ENCODE measurements around the gene SGF29. TPM values are rescaled to one million over a fixed set of nuclear protein-coding genes. Genes with fewer than 3 reads are reported as not detected.
"Not testable (repeated sequence)": the region's sequence is repeated elsewhere in the genome, so short reads cannot be mapped to it uniquely, and the experiment has no call there.

SGF29 gene
- polyA plus RNA-seq, 4 donors = 21.5 to 24.0 (median 22.5) TPM

DNA sequence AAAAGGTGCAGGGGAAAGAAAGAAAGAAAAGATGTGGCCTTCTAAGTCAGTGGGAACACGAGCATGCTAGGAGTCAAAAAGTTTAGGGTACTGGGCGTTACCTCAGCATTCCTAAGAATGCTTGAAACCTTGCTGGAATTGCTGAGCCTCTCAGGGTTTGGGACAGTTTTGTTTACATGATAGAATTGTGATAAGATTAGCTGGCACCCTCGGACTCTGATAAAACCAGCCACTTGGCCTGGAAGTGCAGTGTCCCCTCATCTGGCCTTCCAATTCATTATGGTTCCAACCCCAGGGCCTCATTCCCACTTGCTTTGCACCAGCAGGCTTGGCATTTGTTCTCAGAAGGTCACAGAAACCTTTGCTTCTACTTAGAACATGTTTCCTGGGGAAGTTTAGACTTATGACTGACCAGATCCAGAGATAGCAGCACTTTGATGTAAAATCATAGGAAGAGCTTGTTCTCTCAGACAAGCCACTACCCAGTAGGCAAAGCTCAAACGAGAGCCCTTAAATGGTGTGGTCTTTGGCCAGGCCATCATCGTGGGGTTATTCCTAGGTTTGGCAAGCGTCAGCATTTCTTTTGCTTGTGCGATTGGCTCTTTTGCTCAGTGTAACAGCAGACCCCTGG is 8.0 kb downstream of the SGF29 start:
- DNase-seq (ENCODE audit: low read depth in 4 of 4, low spot score in 3 of 4) = no peak

DNA sequence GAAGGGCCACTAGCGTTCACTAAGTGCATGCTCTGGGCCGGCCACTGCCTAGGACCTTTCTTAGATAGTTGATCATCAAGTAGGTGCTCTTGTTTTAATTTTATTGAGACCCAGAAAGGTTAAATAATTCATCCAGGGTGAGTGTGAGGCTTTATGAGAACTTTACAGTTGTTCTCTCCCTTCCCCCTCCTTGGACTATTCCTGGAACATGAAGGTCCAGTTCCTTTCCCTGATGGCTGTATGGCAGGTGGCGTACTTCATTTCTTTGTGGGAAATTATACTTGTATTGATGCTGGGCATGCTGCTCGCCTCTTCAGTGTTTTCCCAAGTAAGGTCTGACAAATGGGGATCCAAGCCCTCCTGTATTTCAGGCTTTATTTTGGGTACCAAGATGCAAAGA is 8.5 kb downstream of the SGF29 start:
- DNase-seq (ENCODE audit: low read depth in 4 of 4, low spot score in 3 of 4) = no peak

DNA sequence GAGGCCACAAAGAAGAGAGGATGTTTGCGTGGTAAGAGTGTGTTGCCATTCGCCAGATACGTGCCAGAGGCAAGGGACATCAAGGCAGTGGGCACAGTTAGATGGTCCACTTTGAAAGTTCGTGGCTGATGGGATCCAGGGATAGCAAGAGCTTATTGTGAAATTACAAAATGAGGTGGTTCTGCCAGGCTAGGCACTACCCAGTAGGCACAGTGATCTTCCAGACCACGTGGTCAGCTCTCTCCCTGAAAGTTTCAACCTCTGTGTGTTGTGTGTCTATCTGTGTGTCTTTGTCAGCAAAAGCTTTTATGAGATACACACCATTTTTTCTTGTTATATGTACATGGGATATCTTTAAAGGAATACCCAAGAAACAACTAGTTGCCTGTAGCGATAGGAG is 9.5 kb downstream of the SGF29 start:
- no peak for DNase-seq (ENCODE audit: low read depth in 4 of 4, low spot score in 3 of 4)

GRCh38 chr16:28566233-28566925 is 12.7 kb downstream of the SGF29 start:
- not testable (repeated sequence) for DNase-seq (ENCODE audit: low read depth in 4 of 4, low spot score in 3 of 4)

- DNase-seq (ENCODE audit: low read depth in 4 of 4, low spot score in 3 of 4) = no peak
Measured at GRCh38 chr16:28567292-28567691, 13.6 kb downstream of the SGF29 start.

DNA sequence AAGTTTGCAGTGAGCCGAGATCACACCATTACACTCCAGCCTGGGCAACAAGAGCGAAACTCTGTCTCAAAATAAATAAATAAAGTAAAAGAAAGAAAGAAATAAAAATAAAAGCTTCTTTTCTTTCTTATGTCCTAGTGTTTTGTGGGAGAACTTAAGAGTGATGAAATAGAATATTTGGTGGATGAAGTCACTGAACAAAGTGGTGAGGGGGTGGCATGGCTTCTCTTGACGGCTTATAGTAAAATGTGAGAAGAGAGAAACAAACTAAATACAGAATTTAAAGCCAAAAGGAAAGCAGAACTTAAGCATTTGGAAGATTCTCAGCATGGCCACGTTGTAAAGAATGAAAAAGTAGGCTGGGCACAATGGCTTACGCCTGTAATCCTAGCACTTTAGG is 15.3 kb downstream of the SGF29 start:
- DNase-seq (ENCODE audit: low read depth in 4 of 4, low spot score in 3 of 4) = no peak

GRCh38 chr16:28569968-28570752 is 16.4 kb downstream of the SGF29 start:
- DNase-seq (ENCODE audit: low read depth in 4 of 4, low spot score in 3 of 4) = no peak

DNA sequence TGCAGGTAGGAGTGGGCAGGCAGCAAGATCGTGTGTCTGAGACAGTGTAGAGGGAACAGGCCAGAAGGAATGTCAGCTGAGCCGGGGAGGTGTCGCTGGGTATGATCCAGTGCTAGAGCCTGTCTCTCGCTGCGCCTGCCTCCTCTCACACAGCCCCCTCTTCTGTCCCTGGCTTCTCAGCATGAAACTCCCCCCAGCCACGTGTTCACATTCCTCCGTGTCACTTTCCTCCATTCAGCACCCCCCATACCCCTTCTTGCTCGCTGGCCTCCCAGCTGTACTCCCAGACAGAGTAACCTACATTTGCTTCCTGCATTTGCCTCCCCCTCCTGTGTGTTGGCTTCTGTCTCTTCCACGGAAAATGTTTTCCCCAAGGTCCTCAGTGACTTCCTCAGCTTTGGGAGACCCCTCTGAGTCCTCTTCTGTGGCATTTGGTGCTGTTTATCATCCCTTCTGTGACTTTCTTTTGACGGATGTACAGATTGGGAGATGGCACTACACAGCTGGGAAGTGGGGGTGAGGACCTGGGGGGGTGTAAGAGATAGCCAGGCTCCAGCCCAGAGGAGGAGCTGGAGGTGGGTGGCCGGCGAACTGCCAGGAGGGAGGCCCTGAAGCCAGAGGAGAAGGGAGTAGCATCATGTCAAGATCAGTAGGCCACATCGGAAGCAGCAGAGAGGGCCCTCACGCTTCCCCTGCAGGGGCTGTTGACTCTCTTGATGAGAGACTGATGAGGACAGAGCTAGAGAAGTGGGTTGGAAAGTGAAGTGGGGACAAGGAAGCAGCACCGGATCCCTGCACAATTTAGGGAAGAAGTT is 19.2 kb downstream of the SGF29 start:
- DNase-seq (ENCODE audit: low read depth in 4 of 4, low spot score in 3 of 4) = peak in 3 of 4 donors; percentile 46 to 70 (median 67)

GRCh38 chr16:28573738-28574718 is 20.3 kb downstream of the SGF29 start:
- DNase-seq (ENCODE audit: low read depth in 4 of 4, low spot score in 3 of 4) = no peak

DNA sequence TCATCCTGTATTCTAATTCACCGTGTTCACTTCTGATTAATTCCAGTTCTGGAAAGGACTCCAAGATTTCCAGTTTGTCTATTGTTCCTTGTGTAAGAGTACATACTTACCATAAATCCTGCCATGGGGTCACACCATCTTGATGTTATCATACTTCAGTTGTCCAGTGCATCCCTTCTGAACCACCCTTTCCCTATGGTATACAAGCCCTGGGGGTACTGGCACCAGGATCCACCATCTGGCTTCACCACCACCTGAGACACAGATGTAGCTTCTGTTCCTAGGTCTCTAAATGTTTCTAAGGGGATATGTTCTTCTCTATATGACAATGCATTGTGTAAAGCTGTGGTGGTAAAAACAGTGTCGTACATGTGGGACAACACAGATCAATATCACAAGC is 21.2 kb downstream of the SGF29 start:
- DNase-seq (ENCODE audit: low read depth in 4 of 4, low spot score in 3 of 4) = no peak

- DNase-seq (ENCODE audit: low read depth in 4 of 4, low spot score in 3 of 4) = no peak
Measured at GRCh38 chr16:28575446-28576109, 21.9 kb downstream of the SGF29 start.

GRCh38 chr16:28580726-28581315 is 27.1 kb downstream of the SGF29 start:
- no peak for DNase-seq (ENCODE audit: low read depth in 4 of 4, low spot score in 3 of 4)

- no peak for DNase-seq (ENCODE audit: low read depth in 4 of 4, low spot score in 3 of 4)
Measured at GRCh38 chr16:28585674-28586073, 32.0 kb downstream of the SGF29 start.

DNA sequence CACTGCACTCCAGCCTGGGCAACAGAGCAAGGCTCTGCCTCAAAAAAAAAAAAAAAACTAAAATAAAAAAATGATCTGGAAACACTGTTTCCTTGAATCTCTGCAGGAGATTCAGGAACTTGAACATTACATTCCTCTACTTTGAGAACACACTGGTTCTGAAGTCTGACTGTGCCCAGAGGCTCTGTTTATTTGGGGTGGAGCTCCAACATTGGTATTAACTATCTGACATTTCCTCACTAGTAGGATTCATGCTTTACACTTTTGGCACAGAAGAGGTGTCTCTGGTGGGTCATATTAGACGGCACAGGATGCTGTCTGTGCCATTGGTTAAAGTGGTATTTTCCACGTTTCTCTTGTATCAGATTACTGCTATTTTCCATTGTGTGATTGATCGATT is 32.7 kb downstream of the SGF29 start:
- no peak for DNase-seq (ENCODE audit: low read depth in 4 of 4, low spot score in 3 of 4)

- no peak for DNase-seq (ENCODE audit: low read depth in 4 of 4, low spot score in 3 of 4)
Measured at GRCh38 chr16:28587386-28587785, 33.7 kb downstream of the SGF29 start.

DNA sequence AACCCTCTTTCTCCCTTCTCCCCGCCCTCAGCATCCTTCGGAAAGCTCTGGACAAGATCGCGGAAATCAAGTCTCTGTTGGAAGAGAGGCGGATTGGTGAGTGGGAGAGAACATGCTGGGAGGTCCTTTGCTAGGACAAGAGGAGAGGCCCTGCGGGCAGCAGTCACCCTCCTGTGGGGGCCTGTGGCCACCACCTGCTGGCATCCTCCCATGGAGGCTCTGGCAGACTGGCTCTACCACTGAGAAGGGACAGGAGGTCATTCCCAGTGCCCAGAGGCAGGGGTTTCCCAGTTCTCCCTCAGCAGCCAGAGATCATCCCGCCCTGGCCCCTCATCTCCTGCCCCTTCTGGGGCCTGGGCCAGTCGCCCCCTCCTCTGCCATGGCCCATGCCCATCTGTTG is 35.3 kb downstream of the SGF29 start:
- DNase-seq (ENCODE audit: low read depth in 4 of 4, low spot score in 3 of 4) = no peak

- DNase-seq (ENCODE audit: low read depth in 4 of 4, low spot score in 3 of 4) = no peak
Measured at GRCh38 chr16:28589930-28590329, 36.2 kb downstream of the SGF29 start.

DNA sequence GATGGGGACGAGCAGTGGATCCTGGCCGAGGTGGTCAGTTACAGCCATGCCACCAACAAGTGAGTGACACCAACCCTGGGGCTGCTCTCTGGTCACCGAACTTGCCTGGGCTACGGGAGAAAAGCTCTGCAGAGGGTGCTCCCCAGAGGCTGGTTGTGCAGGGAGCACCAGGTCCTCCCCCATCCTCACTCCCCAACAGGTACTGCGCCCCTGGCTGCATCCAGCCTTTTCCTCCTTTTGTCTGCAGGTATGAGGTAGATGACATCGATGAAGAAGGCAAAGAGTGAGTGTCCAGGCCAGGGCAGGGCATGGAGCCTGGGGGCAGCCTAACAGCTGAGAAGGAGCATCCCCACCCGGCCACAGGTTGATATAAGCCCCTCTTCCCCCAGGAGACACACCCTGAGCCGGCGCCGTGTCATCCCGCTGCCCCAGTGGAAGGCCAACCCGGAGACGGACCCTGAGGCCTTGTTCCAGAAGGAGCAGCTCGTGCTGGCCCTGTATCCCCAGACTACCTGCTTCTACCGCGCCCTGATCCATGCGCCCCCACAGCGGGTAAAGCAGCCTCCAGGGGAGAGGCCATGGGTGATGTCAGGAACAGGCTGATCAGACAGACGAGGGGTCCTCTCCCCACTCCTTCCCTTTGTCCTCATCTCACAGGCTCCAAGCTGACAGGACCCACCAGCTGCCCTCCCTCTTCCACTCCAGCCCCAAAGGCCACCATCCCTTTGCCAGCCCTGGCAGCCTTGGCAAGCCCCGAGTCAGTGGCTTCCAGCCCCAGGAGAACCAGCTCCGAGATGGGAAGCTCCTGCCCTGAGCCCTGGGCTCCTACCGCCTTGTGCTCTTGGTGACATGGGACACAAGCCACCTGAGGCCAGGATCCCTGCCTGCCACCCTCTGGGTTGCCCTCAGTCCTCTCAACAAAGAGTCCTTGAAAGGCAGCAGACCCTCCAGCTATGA is 36.9 kb downstream of the SGF29 start:
- DNase-seq (ENCODE audit: low read depth in 4 of 4, low spot score in 3 of 4) = no peak
